RWPE2 (cell line): ENCODE data around the gene CALM3.

Experiments
- ATAC-seq: fragments of 200-7000 bp; cut with Tn5 transposase; 3 replicates; pipeline ENCODE4 v1.9.1; 2021; ENCODE audit warnings: low read depth
- DNase-seq: peaks from one replicate; pipeline ENCODE4 v3.0.0-alpha.2; 2020; ENCODE audit warnings: low spot score
- H3K27ac ChIP-seq: fragments of 450-650 bp; 2 replicates; pipeline ENCODE4 v1.5.1; 2017; ENCODE audit warnings: mild to moderate bottlenecking; ENCODE audit not compliant: poor library complexity, severe bottlenecking
- H3K27me3 ChIP-seq: fragments of 250-450 bp; sonication (Bioruptor Pico); 2 replicates; pipeline ENCODE4 v1.5.1; 2021; ENCODE audit warnings: mild to moderate bottlenecking, moderate library complexity; ENCODE audit not compliant: insufficient read depth, poor library complexity, severe bottlenecking
- H3K36me3 ChIP-seq: fragments of 250-450 bp; sonication (Bioruptor Pico); 2 replicates; pipeline ENCODE4 v1.5.1; 2020; ENCODE audit warnings: low read depth, mild to moderate bottlenecking, moderate library complexity
- H3K4me1 ChIP-seq: fragments of 250-450 bp; sonication (Bioruptor Pico); 2 replicates; pipeline ENCODE4 v1.5.1; 2021; ENCODE audit warnings: mild to moderate bottlenecking, moderate library complexity; ENCODE audit not compliant: insufficient read depth, poor library complexity, severe bottlenecking
- H3K4me3 ChIP-seq: fragments of 250-450 bp; sonication (Bioruptor Pico); 2 replicates; pipeline ENCODE4 v1.5.1; 2021; ENCODE audit warnings: mild to moderate bottlenecking, moderate library complexity; ENCODE audit not compliant: severe bottlenecking
- H3K9me3 ChIP-seq: fragments of 250-450 bp; sonication (Bioruptor Pico); 2 replicates; pipeline ENCODE4 v1.5.1; 2021; ENCODE audit warnings: mild to moderate bottlenecking, moderate library complexity; ENCODE audit not compliant: severe bottlenecking
- CTCF ChIP-seq: fragments of 450-650 bp; IDR thresholded peaks from one replicate; pipeline ENCODE4 v1.5.1; 2017; ENCODE audit warnings: mild to moderate bottlenecking, moderate library complexity; ENCODE audit not compliant: poor library complexity, severe bottlenecking

Gene CALM3

GRCh38 chr19:46603195-46603637 is 2.1 kb downstream of the CALM3 start:
- Histone ChIP-seq H3K9me3 (peaks cover 2% of the 10 kb centered on the region), H3K27ac (peak overlapping the region; percentile 84), H3K27me3 (no peaks in the 10 kb centered on the region), H3K4me3 (peak overlapping the region; percentile 99), H3K4me1 (peaks cover 4% of the 10 kb centered on the region), H3K36me3 (peaks cover 42% of the 10 kb centered on the region)
- ATAC-seq (no peak), DNase-seq (no peak)
- TF ChIP-seq CTCF = no peak

GRCh38 chr19:46603752-46604231 is 2.7 kb downstream of the CALM3 start:
- H3K4me1 ChIP-seq = peaks cover 4% of the 10 kb centered on the region
- H3K36me3 ChIP-seq = peaks cover 48% of the 10 kb centered on the region
- H3K27ac ChIP-seq = no peak overlapping the region
- H3K9me3 ChIP-seq = no peaks in the 10 kb centered on the region
- no peak for ATAC-seq
- DNase-seq = no peak
- no peak for TF ChIP-seq CTCF
- no peaks in the 10 kb centered on the region for H3K27me3 ChIP-seq
- no peak overlapping the region for H3K4me3 ChIP-seq

- Histone ChIP-seq H3K4me3 (no peak overlapping the region), H3K36me3 (peaks cover 55% of the 10 kb centered on the region), H3K4me1 (peaks cover 4% of the 10 kb centered on the region), H3K27me3 (no peaks in the 10 kb centered on the region), H3K27ac (no peak overlapping the region), H3K9me3 (no peaks in the 10 kb centered on the region)
- DNase-seq = no peak
- TF ChIP-seq CTCF = no peak
- ATAC-seq = no peak
These were observed 3.7 kb downstream of the CALM3 start for GRCh38 chr19:46604781-46605355.

GRCh38 chr19:46605356-46605821 is 4.3 kb downstream of the CALM3 start:
- Histone ChIP-seq H3K4me1 (peaks cover 4% of the 10 kb centered on the region), H3K27me3 (no peaks in the 10 kb centered on the region), H3K36me3 (peaks cover 55% of the 10 kb centered on the region), H3K4me3 (no peak overlapping the region), H3K27ac (no peak overlapping the region), H3K9me3 (no peaks in the 10 kb centered on the region)
- no peak for TF ChIP-seq CTCF
- DNase-seq = no peak
- ATAC-seq = no peak

- Histone ChIP-seq H3K27ac (no peak overlapping the region), H3K9me3 (no peaks in the 10 kb centered on the region), H3K4me3 (no peak overlapping the region), H3K27me3 (no peaks in the 10 kb centered on the region), H3K36me3 (peaks cover 55% of the 10 kb centered on the region), H3K4me1 (peaks cover 4% of the 10 kb centered on the region)
- TF ChIP-seq CTCF = no peak
- ATAC-seq (no peak), DNase-seq (no peak)
These were observed 4.9 kb downstream of the CALM3 start for GRCh38 chr19:46606019-46606418.
